Kidney glomerular epithelial cell (primary cell): Measurements from ENCODE around the gene MBD3L2B.
"Not testable (repeated sequence)": the region's sequence is repeated elsewhere in the genome, so short reads cannot be mapped to it uniquely, and the experiment has no call there.

Experiments used
- DNase-seq: peaks from one replicate; lab custom pipeline; 2025; lab: John Stamatoyannopoulos, UW

MBD3L2B gene

GRCh38 chr19:7021331-7021730, at the start of gene MBD3L2B:
MBD3L2B (minus strand) TSS chr19:7021431; CDS start chr19:7021397, 34 bp downstream.
- DNase-seq: not testable (repeated sequence)

- DNase-seq: no peak
These were observed 48.6 kb upstream of the MBD3L2B start for GRCh38 chr19:7069904-7070226.

- DNase-seq: peak; percentile 86
These were observed 48.0 kb upstream of the MBD3L2B start, which contains the start of gene ZNF557 for GRCh38 chr19:7069042-7069903. ZNF557 (plus strand) TSS chr19:7069703; CDS start chr19:7075075, 5,372 bp downstream.

GRCh38 chr19:7068599-7068998, 47.4 kb upstream of the MBD3L2B start:
- DNase-seq: no peak

GRCh38 chr19:7067716-7068115, 46.5 kb upstream of the MBD3L2B start:
- DNase-seq: no peak

GRCh38 chr19:7067122-7067521, 45.9 kb upstream of the MBD3L2B start:
- DNase-seq: not testable (repeated sequence)

GRCh38 chr19:7063764-7064418, 42.7 kb upstream of the MBD3L2B start:
- DNase-seq: no peak

- DNase-seq: no peak
These were observed 42.1 kb upstream of the MBD3L2B start for GRCh38 chr19:7063339-7063738.

- DNase-seq: not testable (repeated sequence)
These were observed 38.7 kb upstream of the MBD3L2B start for GRCh38 chr19:7059977-7060376.

- not testable (repeated sequence) for DNase-seq
These were observed 37.3 kb upstream of the MBD3L2B start, which contains the start of gene MBD3L3 for GRCh38 chr19:7058576-7058975. MBD3L3 (minus strand) TSS chr19:7058676; CDS start chr19:7058605, 71 bp downstream.

GRCh38 chr19:7056371-7056770, 35.1 kb upstream of the MBD3L2B start:
- not testable (repeated sequence) for DNase-seq

- DNase-seq: not testable (repeated sequence)
These were observed 34.4 kb upstream of the MBD3L2B start for GRCh38 chr19:7055679-7056078.

GRCh38 chr19:7054635-7055368, 33.6 kb upstream of the MBD3L2B start:
- DNase-seq: not testable (repeated sequence)

GRCh38 chr19:7052896-7053295, 31.7 kb upstream of the MBD3L2B start:
- DNase-seq: not testable (repeated sequence)

GRCh38 chr19:7051421-7051820, 30.2 kb upstream of the MBD3L2B start:
- not testable (repeated sequence) for DNase-seq

GRCh38 chr19:7049021-7049420, 27.8 kb upstream of the MBD3L2B start, which contains the start of gene MBD3L2:
MBD3L2 (plus strand) TSS chr19:7049321; CDS start chr19:7049374, 53 bp downstream.
- not testable (repeated sequence) for DNase-seq

GRCh38 chr19:7041563-7041962, 20.3 kb upstream of the MBD3L2B start:
- not testable (repeated sequence) for DNase-seq

GRCh38 chr19:7040079-7040478, 18.8 kb upstream of the MBD3L2B start, which contains the start of gene MBD3L4:
MBD3L4 (minus strand) TSS chr19:7040179; CDS start chr19:7040144, 35 bp downstream.
- not testable (repeated sequence) for DNase-seq

GRCh38 chr19:7030278-7030677, 9.0 kb upstream of the MBD3L2B start, which contains the start of gene MBD3L5:
MBD3L5 (plus strand) TSS chr19:7030578; CDS start chr19:7030612, 34 bp downstream.
- not testable (repeated sequence) for DNase-seq

GRCh38 chr19:7028790-7029189, 7.6 kb upstream of the MBD3L2B start:
- not testable (repeated sequence) for DNase-seq

- no peak for DNase-seq
These were observed 2.4 kb downstream of the MBD3L2B start for GRCh38 chr19:7018828-7019227.

GRCh38 chr19:7013678-7014077, 7.6 kb downstream of the MBD3L2B start:
- peak; percentile 71 for DNase-seq
